HG03439 (cell line): ENCODE data around the gene GRIA1.

Experiments
- ATAC-seq: cut with Tn5 transposase; IDR thresholded peaks from one replicate; pipeline ENCODE4 v1.9.1; 2021; ENCODE audit warnings: mild to moderate bottlenecking, moderate library complexity; ENCODE audit not compliant: unreplicated experiment

GRIA1 gene

GRCh38 chr5:153654504-153655200, 164.2 kb downstream of the GRIA1 start:
- ATAC-seq, result no peak

GRCh38 chr5:153655201-153655510, 164.7 kb downstream of the GRIA1 start:
- no peak for ATAC-seq

GRCh38 chr5:153658149-153658548, 167.7 kb downstream of the GRIA1 start:
- no peak for ATAC-seq

- no peak for ATAC-seq
These were observed 168.1 kb downstream of the GRIA1 start for GRCh38 chr5:153658606-153659005.

GRCh38 chr5:153659039-153659736, 168.7 kb downstream of the GRIA1 start:
- ATAC-seq, result no peak

- ATAC-seq, result no peak
These were observed 170.4 kb downstream of the GRIA1 start for GRCh38 chr5:153660919-153661318.

- no peak for ATAC-seq
These were observed 171.4 kb downstream of the GRIA1 start for GRCh38 chr5:153661897-153662296.

GRCh38 chr5:153670101-153670500, 179.6 kb downstream of the GRIA1 start:
- ATAC-seq, result no peak

GRCh38 chr5:153671653-153672346, 181.3 kb downstream of the GRIA1 start:
- no peak for ATAC-seq

GRCh38 chr5:153672347-153673090, 182.0 kb downstream of the GRIA1 start:
- no peak for ATAC-seq

GRCh38 chr5:153674356-153674755, 183.9 kb downstream of the GRIA1 start:
- ATAC-seq, result no peak

- ATAC-seq, result no peak
These were observed 185.9 kb downstream of the GRIA1 start for GRCh38 chr5:153676406-153676805.

GRCh38 chr5:153676821-153677220, 186.4 kb downstream of the GRIA1 start:
- no peak for ATAC-seq

GRCh38 chr5:153678617-153679329, 188.3 kb downstream of the GRIA1 start:
- ATAC-seq, result no peak

GRCh38 chr5:153690236-153690635, 199.8 kb downstream of the GRIA1 start:
- no peak for ATAC-seq

- no peak for ATAC-seq
These were observed 205.8 kb downstream of the GRIA1 start for GRCh38 chr5:153696256-153696655.

GRCh38 chr5:153699035-153699434, 208.6 kb downstream of the GRIA1 start:
- ATAC-seq, result no peak

- ATAC-seq, result no peak
These were observed 210.5 kb downstream of the GRIA1 start for GRCh38 chr5:153700940-153701339.

- no peak for ATAC-seq
These were observed 211.8 kb downstream of the GRIA1 start for GRCh38 chr5:153702265-153702664.

GRCh38 chr5:153704110-153704509, 213.6 kb downstream of the GRIA1 start:
- no peak for ATAC-seq

- no peak for ATAC-seq
These were observed 217.2 kb downstream of the GRIA1 start for GRCh38 chr5:153707626-153708025.
